Iris pigment epithelial cell (primary cell): Measurements from ENCODE around the gene ATXN7L1.
"Not testable (repeated sequence)": the region's sequence is repeated elsewhere in the genome, so short reads cannot be mapped to it uniquely, and the experiment has no call there.

Experiments
- DNase-seq: peaks from one replicate; pipeline ENCODE4 v3.0.0-alpha.2; 2011; ENCODE audit warnings: low read depth

ATXN7L1 gene

DNA sequence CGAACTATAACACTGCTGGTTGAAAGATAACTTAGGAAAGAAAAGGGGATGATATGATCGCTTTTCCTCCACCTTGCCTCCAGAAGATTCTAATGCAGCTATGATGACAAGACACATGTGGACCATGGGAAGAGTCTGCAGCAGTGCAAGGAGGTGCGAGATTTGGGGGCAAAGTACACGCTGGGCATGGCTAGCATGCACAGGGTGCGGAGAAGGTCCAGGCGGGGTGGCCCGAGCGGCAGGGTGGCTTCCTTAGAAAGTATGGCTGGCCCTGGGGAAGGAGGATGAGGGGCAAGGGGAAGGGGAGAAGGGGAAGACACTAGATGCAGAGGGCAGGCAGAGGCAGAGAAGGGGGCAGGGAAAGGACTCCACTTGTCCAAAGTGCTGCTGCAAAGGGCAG lies 15.6 kb downstream of the ATXN7L1 start:
- DNase-seq: no peak

DNA sequence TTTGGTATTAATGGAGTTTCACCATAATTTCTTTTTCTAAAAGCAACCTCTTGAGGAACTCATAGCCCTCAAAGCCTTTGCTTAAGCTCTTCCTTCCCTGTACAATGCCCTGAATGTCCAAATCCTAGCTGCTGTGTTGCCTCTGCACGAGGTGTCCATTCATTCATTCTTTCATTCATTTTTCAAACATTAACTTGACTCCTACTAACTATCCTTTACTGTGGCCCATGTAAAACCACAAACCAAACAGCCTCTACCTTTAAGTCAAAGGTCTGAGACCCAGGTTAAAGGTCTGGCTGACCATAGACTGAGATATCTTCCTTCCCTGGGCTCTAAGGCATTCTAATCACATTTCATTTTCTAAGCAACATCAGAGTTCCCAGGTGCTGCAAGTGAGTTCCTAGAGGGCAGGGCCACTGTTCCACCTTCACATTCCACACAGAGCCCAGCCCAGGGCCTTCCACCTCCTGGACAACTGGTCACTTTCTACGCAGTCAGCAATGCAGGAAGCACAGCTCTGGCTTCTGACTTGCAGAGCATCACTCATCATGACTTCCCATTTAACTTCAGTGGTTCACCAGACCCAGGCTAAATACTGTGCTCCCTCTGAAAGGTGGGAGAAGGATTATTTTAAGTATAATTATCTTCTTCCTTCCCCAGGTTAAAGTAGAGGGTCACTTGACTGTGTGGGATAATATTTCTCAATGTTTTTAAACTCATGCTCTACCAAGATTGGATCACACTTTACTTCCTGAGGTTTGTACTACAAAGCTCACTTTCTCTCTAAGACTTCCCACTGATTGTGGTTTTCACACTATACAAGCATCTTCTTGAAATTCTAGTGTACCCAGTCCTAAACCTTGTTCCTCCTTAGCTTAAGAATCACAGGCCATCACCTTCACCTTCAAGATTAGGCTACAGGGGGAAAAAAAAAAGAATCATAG lies 19.1 kb downstream of the ATXN7L1 start:
- DNase-seq: no peak

DNA sequence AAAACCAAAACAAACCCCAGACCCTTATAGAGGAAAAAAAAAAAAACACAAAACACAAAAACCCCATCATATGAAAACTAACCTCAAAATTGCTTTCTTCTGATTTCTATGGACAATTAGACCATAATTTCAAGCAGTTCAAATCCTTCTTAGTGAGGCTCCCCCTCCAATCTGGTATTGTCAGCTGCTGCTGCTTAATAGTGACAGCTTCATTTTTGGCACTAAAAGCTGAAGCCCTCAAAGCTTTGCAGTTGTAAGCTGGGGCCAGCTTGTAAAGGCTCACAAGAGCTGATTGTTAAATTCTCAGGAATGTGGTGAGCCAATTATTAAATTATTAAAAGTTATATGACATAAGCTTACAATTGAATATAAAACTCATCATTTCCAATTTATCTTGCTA lies 21.9 kb downstream of the ATXN7L1 start:
- no peak for DNase-seq

DNA sequence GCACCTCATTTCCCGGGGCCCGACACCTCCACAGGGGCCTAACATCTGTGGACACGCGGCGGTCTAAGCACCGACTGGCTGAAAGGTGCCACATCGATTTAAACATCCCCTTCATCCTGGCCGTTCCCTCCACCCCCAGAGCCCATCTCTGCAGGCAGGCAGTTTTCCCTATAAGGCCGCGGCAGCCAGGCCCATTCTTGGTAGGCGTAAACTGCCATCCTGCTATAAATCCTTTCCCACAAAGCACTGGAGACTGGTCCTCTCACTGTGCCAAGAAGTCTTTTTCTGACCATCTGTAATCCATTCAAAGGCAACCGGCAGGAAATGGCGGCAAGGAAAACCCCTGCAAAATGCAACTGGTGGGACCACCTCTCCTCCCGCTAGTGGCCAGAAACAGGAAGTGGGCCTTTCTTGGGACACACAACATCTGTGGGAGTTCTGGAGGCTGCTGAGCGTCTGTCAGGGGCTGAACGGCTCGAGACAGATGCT lies 22.4 kb downstream of the ATXN7L1 start:
- DNase-seq: no peak

DNA sequence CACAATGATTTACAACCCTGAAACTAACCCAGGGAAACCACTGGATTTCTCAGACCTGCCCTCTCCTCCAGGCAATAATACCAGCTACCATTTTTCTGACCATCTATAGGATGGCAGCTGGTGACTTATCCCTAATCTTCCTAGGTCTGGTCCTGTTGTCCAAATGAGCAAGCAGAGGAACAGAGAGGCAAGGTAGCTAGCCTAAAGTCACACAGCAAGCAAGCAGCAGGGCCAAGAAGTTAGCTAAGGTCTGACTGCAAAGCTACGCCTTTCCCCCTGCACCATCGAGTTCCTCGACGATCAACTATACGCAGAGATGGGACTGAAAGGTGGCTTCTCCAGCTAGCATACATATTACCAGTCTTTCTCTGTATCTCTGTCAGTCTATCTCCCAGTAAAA lies 25.3 kb downstream of the ATXN7L1 start:
- DNase-seq: no peak

DNA sequence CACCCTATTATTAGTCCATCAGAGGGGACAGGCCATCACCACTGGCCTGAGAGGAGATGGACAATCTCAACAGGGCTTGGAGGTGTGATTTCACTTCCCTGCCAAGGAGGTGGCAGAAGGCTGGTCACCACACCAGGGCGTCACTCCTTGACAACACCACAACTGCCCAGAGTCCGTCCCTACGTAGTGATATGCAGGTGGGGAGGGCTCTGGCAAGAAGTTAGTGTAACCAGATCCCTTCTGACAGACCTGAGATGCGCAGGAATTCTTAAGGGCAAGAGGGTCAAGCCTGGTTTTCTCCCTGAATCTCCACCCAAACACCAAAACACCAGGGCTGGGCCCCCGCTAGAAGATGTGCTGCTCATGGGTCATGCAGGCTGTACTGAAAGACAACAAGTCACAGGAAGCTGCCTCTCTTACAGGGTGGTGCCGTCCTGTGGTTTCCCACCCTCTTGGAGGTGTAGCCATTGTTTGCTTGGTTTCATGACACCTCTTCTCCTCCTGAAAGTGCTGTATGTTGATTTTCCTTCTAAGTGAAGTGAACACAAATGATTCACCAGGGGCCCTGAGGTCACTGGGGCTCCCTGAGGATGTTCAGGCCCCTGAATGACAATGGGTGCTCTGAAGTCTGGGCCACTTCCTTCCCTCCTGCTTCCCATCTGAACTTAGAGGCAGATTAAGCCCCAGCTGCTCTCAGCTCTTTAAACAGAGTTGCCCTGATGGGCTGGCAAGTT lies 27.1 kb downstream of the ATXN7L1 start:
- DNase-seq: peak; percentile 39

DNA sequence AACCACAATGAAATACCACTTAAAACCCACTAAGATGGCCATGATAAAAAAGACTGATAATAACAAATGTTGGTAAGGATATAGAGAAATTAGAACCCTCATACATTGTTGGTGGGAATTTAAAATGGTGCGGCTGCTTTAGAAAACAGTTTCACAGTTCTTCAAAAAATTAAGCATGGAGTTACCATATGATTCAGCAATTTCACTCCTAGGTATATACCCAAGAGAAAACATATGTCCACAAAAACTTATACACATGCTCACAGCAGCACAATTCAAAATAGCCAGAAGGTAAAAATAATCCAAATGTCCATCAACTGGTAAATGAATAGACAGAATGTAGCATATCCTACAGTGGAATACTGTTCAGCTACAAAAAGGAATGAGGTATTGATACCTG lies 30.0 kb downstream of the ATXN7L1 start:
- no peak for DNase-seq

DNA sequence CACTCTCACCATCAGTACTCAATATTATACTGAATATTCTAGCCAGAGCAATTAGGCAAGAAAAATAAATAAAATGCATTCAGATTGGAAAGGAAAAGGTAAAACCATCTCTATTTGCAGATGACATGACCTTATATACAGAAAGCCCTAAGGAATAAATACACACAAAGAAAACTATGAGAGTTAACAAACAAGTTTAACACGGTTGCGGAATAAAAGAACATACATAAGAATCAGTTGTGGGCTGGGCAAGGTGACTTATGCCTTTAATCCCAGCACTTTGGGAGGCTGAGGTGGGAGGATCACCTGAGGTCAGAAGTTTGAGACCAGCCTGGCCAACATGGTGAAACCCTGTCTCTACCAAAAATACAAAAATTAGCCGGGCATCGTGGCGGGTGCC lies 31.7 kb downstream of the ATXN7L1 start:
- not testable (repeated sequence) for DNase-seq

DNA sequence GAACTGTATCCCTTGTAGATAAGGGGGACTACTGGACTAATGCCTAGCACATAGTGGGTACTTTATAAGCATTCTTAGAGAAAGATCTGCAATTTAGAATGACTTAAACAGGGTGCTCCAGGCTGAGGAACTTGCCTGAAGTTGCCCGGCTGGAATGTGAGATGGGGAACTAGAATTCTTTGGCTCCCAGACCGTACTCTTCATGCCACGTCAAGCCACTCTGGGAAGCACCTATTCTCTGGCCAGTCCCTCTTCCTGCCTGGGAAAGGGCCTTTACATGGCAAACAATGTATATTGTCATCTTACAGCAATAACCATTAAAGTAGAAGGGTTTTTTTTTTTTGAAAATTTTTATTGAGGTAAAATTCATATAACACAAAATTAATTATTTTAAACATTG lies 34.5 kb downstream of the ATXN7L1 start:
- DNase-seq: no peak

DNA sequence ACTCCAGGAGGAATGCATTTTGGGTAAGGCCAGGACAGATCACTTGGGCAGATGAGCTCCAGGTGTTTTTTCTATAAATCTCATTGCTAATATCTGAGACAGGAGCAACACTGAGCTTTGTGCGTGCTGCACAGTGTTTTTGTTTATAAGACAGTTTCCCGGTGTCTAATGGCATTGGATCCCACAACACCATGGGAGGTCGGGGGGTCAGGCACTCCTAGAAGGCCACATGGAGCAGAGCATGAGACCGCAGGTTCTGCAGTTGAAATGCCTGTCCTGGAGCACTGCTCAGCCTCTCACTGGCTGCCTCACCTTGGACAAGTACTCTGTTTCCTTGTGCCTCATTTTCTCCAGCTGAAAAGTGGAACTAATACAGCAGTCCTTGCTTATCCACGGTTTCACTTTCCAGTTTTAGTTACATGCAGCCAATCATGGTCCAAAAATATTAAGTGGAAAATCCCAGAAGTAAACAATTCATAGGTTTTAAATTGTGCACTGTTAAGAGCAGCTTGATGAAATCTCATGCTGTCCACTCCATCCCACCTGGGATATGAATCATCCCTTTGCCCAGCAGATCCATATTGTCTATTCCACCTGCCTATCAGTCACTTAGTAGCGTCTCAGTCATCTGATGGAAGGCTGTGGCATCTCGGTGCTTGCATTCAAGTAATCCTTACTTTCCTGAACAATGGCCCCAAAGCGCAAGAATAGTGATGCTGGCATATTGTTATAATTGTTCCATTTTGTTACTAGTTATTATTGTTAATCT lies 35.2 kb downstream of the ATXN7L1 start:
- no peak for DNase-seq

DNA sequence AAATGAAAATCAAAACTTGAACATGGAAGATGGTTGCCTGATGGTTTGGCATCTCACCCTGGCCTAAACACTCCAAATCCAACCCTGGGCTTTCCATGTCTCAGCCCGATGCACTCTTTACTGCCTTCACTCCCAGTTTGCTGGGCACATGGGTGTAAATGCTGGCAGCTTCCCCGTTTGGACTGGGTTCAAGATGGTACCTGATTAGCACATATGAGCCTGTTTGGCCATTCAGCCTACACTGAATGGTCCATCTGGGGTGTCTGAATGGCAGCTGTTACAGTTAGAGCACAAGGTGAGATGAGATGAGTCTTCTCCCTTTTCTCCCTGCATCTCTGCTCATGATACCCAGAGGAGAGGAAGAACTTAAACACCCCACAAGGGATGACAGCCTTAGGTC lies 37.1 kb downstream of the ATXN7L1 start:
- no peak for DNase-seq

DNA sequence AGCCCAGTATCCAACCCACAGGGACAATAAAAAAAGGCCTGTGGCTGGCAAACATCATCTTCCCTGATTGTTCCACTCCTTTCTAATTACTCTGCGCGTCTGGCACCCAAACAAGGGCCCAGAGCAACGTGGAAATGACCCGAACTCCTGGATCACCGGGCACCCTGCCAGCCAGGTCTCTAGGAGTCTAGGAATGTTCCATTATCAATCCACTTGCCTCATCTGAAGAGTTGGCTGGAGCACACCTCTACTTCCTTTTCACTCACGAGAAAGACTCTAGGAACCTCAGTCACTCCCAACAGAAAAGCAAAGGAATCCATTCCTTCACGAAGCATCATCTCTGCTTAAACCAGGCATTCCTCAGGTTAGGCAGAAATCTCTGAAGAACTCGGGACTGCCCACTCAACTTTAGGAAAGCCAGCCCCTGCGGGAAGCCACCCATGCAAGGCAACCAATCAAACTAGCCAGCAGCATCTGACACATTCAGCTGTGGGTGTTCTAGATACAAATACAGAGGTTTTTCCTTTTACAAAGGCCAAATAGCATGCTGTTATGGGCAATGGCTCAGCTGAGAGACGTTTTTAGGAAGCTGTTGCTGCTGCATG lies 37.7 kb downstream of the ATXN7L1 start:
- DNase-seq: peak; percentile 21

DNA sequence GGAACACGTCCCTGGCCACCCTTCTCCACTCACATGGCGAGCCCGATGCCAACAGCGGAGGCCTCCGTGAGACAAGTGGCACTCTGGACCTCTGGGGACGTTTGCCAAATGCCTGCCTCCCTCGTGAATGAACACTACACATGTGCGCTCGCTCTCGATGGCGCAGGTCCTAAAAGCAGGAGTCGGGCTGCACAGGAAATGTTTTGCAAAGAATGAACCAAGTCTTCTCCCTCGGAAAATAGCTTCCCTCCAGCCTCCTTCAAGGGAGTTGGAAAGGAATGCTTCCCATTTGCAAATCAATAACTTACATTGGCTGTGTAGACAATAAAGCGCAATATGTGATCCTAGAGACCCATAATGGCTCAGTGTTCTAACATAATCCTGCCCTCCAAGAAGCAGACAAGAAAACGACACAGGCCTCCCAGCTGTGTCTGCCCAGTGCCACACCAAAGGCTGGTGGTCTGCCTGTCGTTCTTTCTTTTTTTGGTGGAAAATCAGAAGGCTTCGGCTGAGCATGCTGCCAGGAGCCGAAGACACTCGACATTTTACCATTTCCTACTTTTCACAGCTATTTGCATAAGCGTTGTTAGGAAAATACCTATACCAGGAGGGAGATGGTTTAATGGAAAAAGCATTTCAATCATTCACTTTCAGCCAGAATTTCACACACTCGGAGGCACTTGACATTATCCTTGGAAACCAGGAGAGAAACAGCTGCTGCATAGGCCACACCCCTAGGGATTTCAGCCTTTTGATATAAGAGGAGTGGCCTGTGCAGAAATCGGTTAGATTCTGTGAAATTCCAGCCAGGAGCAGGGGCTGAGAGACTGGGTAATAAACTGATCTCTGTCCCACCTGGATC lies 38.4 kb downstream of the ATXN7L1 start:
- DNase-seq: no peak

DNA sequence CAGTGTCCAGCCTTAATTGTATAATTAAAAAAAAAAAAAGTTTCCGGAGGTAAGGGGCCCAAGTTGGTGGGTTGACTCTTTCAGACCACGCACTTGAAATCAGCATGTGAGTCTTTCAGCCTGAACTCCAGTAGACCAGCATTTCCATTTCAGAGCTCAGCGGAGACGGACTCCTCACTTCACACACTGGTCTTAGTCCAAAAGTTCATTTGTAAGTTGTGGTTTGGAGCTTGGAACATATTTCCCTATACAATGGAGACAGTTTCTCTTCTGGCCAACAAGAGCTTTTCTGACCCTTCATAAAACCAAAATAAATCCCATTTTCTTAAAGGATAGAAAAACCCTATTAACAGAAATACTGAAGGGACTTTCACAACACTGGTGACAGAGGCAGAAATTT lies 41.0 kb downstream of the ATXN7L1 start:
- no peak for DNase-seq

DNA sequence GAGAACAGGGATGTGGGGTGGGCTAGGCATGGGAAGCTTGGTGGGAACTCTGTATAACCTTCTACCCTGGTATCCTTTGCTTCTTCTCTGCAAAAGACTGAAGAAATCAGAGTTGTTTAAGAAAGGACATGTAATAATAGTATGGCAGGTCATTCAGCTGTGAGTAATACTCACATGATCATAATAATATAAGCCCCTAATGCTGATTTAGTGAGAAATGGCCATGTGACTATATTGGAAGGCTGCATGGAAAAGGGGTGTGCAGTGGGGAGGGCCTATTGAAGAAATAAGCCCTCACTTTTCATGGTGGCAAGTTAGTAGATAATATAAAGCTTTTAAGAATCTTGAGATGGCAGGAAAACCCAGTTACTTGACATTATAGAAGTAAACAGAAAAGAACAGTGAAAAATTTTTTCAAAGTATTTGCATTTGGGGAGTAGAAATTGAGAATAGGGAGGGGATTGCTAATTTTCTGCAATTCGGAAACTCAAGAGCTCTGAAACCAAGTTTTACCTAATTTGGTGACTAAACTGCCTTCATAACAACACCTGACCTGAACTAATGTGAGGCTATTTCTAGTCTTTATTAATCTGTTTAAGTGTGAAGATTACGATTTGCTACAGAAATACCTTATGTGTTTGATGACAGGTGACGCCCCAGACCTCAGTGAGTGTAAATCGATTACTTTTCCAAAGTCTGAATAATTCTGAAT lies 44.4 kb downstream of the ATXN7L1 start:
- DNase-seq: peak; percentile 63

DNA sequence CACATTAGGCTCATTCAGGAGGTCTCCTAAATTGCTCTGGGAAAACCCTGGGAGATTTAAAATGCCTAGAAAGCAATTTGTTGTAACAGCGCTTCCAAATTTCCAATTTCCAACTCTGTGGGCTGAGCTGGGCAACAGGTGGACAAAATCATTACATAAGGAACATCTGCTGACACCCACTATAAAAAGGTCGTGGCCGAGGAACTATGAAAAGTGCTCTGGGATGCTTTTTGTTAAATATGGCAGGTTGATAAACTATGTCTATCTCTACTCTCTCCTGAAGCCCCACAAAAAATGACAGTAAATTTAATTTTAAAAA lies 45.1 kb downstream of the ATXN7L1 start:
- DNase-seq: no peak

DNA sequence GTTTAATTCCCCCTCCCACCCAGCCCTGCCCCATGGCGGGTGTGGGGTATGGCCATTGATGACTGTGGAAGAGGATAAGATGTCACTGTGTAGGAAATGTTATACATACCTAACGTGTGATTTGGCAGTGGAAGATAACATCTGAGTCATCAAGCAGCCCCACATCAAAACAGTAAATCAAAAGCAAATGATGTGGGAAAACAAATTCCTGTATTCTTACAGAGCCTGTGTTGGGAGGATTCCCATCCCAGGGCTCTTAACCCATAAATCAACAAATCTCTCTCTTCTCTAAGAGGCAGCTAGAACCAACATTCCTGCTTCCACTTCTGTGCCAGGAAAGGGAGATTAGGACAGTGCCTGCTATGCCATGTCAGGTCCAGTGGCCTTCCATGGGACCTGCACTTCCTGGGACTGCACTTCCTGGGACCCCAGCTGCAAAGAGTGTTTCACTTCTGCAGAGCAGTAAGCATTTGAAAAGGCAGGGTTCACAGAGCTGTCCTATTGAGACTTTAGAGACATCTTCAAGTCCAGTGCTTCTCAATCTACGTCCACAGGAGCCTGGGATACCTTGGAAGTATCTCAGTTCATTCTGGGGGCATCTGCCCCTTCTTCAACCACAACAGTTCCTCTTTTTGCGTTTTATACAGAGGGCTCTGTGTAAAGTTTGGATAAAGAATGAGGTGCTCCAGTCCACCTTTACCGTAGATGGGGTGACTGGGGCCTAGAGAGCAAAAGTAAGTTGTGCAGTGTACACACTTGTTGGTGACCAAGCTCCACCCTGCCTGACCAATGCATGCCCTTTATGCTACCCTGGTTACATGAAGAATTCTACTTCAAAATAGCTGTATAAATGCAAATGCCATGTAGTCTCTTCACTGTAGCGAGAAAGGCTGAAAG lies 45.7 kb downstream of the ATXN7L1 start:
- peak; percentile 97 for DNase-seq

DNA sequence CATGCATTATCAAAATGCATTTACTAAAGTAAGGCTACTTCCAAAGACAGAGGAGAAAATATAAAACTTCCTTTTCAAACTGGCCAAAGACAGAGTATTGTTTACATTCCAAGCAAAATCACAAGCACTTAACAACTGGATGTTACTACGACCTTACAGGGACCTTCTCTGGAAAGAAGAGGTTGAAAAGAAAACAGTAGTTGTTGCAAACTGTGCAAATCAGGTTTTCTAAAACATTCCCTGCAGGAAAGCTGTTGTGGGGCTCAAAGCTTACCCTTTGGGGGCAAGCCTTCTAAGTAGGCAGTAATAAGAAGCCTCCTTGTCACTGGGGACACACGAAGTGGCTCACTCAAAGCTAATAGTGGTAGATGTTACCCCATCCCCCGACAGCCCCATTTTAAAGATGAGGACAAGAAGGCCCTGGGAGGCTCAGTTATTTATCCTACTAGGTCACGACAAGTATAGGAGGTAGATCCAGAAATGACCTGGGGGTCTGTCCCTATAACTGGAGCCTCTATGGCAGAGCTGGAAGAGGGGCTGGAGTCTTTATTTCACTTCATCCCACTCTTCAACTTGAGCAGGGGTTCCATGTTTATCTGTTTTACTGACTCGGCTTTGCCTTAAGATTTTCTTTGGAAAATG lies 46.6 kb downstream of the ATXN7L1 start:
- DNase-seq: peak; percentile 54

DNA sequence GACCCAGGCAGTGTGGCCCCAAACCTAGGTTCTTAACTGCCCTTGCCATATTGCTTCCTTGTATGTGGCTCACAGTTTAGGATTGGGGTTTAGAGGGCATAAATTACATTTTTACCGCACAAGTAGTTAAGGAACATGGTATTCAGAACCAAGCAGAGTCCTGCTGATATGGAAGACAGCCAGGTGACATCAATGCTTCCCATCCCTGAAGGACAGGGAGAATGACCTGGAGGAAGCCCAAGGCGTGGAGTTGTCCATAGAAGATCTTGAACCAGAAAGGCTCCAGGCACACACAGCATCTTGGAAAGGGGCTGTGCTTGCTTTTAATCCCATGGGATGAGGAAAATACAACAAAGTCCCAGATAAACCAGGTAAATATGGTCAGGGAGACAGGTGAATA lies 48.3 kb downstream of the ATXN7L1 start:
- no peak for DNase-seq
